GM12801 (cell line): ENCODE data around the gene QRICH2.

Experiments
- CTCF ChIP-seq: IDR thresholded peaks from one replicate; pipeline ENCODE4 v1.5.1; 2011; ENCODE audit warnings: control low read depth; ENCODE audit not compliant: insufficient read length; ENCODE audit errors: extremely low read depth

Gene QRICH2

GRCh38 chr17:76297436-76297835 is 10.6 kb downstream of the QRICH2 start:
- no peak for TF ChIP-seq CTCF

GRCh38 chr17:76296889-76297288 is 11.2 kb downstream of the QRICH2 start:
- TF ChIP-seq CTCF, result no peak

DNA sequence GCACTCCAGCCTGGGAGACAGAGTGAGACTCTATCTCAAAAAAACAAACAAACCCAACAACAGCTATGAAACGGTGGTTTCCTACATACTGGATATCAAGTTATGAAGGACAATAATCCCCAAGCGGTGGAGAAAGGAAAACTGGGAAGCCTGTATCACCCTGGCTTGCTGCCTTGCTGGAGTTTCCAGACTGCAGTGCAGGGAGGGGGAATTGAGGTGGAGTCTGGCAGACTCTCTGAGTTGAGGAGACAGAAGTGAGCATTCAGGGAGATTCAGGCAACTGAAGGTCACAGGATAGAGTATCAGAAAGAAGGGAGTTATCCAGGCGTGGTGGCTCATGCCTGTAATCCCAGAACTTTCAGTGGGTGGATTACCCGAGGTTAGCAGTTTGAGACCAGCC is 11.9 kb downstream of the QRICH2 start:
- TF ChIP-seq CTCF, result no peak

- TF ChIP-seq CTCF, result no peak
Observed at GRCh38 chr17:76293106-76293505, 15.0 kb downstream of the QRICH2 start.

DNA sequence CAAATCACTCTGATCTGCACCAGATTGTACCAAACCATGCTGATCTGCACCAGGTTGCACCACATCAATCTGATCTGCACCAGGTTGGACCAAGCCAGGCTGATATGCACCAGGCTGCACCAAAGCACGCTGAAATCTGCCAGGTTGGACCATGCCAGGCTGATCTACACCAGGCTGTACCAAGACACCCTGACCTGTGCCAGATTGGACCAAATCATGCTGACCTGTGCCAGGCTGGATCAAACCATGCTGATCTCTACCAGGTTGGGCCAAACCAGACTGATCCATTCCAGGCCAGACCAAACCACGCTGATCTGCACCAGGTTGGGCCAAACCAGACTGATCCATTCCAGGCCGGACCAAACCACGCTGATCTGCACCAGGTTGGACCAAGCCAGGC is 15.5 kb downstream of the QRICH2 start:
- no peak for TF ChIP-seq CTCF

DNA sequence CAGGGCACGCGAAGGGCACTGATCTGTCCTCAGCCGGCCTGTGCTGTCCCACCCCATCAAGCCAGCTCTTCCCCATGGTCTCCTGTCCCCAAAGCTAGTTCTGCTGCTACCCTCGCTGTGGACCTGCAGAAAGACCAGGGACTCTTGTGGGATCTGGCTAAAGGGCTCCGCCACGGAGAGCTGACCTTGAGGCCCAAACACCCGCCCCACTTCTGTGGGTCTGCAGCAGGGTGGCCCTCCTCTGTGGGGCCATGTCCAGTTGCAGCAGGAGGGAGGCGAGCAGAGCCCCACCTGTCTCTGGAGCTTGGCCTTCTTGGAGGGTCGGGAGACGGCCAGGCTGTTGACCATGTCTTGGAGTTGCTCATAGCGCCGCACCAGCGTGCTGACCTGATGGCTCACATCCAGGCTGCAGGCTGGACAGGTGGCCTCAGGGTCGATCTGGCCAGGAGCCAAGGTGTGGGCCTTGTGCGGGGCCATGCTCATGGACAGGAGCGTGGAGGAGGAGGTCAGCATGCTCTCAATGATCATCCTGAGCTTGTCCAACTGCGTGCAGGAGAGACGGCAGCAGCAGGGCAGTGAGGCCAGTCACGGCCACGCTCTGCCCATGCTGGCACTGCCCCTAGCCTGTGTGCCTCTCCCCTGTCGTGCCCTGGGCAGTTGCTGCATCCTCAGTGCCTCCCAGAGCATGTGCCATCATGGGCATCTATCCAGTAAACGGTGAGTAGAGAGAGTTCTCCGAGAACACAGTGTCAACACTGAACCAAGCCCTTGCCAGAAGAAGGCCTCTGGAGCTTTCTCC is 26.3 kb downstream of the QRICH2 start:
- TF ChIP-seq CTCF, result no peak

- no peak for TF ChIP-seq CTCF
Observed at GRCh38 chr17:76280650-76281049, 27.4 kb downstream of the QRICH2 start.
